Upper lobe of right lung (tissue), 1 donor: ENCODE data around the gene BEX4. TPM values are rescaled to one million over a fixed set of nuclear protein-coding genes. Genes with fewer than 3 reads are reported as not detected.

ENCODE experiments used
- ATAC-seq: fragments of 200-7000 bp; cut with Tn5 transposase; one replicate; pipeline ENCODE4 v1.9.1; 2020; ENCODE audit warnings: mild to moderate bottlenecking, moderate library complexity
- DNase-seq: peaks from one replicate; pipeline ENCODE4 v3.0.0-alpha.2; 2020
- H3K27ac ChIP-seq: fragments of 200-600 bp; one replicate; pipeline ENCODE4 v1.8.0; 2022
- H3K27me3 ChIP-seq: fragments of 200-600 bp; one replicate; pipeline ENCODE4 v1.8.0; 2022; ENCODE audit warnings: mild to moderate bottlenecking
- H3K36me3 ChIP-seq: fragments of 200-600 bp; one replicate; pipeline ENCODE4 v1.8.0; 2022
- H3K4me1 ChIP-seq: fragments of 200-600 bp; one replicate; pipeline ENCODE4 v1.8.0; 2022
- H3K4me3 ChIP-seq: fragments of 200-600 bp; one replicate; pipeline ENCODE4 v1.8.0; 2022; ENCODE audit warnings: mild to moderate bottlenecking
- H3K9me3 ChIP-seq: fragments of 200-600 bp; one replicate; pipeline ENCODE4 v1.8.0; 2022
- intact Hi-C: fragments of 100-400 bp; cut with DNase I; formaldehyde crosslinking; loops from one replicate; pipeline ENCODE4 v1.11.0; 2022
- total RNA-seq: library from RNA; stranded (reverse); fragmentation: NEBNext Ultra II Directional; extraction: Animal tissue kit (Norgen Biotek cat#: 25700); gene quantifications from one replicate; pipeline ENCODE4 v1.2.1, GENCODE V29; 2021
- TF ChIP-seq, protein P1 (sequence below): fragments of 200-600 bp; IDR thresholded peaks from one replicate; pipeline ENCODE4 v1.8.0; 2022; ENCODE audit warnings: antibody characterized with exemption
- donor health status: DM: no; HTN: yes; CAD: no; lungs with severe emphysema.

The BEX4 gene
- total RNA-seq, 1 donor from 2014 or later: 36.1 TPM

DNA sequence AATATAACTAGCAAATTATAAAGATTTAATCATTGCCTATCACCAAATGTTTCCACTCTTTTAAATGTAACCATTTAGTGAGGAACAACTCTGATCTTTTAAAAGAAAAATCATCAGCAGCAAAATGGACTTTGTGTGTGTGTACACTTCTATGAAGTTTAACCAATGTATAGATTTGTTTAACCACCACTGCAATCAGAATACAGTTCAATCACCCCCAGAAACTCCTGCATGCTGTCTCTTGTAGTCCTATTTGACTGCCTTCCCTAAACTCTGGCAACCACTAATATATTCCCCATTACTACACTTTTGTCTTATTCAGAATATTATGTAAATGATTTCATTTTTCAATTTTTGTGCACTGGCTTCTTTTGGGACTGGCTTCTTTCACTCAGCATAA lies 41.7 kb downstream of the BEX4 start:
- intact Hi-C loops: no loop called here
- no peak for DNase-seq
- Histone ChIP-seq H3K36me3 (no peaks in the 10 kb centered on the region), H3K4me1 (peaks cover 6% of the 10 kb centered on the region), H3K4me3 (no peak overlapping the region), H3K9me3 (no peaks in the 10 kb centered on the region), H3K27me3 (no peaks in the 10 kb centered on the region), H3K27ac (no peak overlapping the region)
- TF ChIP-seq, protein P1, sequence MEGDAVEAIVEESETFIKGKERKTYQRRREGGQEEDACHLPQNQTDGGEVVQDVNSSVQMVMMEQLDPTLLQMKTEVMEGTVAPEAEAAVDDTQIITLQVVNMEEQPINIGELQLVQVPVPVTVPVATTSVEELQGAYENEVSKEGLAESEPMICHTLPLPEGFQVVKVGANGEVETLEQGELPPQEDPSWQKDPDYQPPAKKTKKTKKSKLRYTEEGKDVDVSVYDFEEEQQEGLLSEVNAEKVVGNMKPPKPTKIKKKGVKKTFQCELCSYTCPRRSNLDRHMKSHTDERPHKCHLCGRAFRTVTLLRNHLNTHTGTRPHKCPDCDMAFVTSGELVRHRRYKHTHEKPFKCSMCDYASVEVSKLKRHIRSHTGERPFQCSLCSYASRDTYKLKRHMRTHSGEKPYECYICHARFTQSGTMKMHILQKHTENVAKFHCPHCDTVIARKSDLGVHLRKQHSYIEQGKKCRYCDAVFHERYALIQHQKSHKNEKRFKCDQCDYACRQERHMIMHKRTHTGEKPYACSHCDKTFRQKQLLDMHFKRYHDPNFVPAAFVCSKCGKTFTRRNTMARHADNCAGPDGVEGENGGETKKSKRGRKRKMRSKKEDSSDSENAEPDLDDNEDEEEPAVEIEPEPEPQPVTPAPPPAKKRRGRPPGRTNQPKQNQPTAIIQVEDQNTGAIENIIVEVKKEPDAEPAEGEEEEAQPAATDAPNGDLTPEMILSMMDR: no peak
- no peak for ATAC-seq

DNA sequence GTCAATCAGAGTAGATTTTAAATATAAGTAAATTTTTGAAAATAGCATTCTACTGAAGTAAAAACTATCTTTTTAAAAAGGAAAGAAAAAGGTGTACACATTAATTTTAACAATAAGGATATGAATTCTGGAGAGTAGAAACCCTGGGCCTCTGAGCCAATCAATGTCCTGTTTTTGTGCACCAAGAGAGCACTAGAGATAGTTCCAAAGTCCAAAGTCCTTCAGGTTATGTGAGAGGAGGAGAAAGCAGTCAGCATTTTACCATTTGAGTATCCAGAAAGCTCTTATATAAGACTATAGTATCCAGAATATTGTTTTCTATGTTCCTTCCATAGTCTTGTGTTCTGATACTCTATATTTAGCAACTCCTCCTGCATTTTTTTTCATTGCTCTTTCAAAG lies 43.4 kb downstream of the BEX4 start:
- Histone ChIP-seq H3K36me3 (no peaks in the 10 kb centered on the region), H3K27me3 (no peaks in the 10 kb centered on the region), H3K27ac (no peak overlapping the region), H3K4me3 (no peak overlapping the region), H3K4me1 (peaks cover 5% of the 10 kb centered on the region), H3K9me3 (no peaks in the 10 kb centered on the region)
- ATAC-seq (no peak), DNase-seq (no peak)
- TF ChIP-seq, protein P1: no peak
- intact Hi-C loops: no loop called here

Other genes with a start within 250 kb of the BEX4 start
- 1.0 TPM for gene BEX1, start 150.9 kb upstream of the BEX4 start, total RNA-seq
- gene NXF3, start 122.0 kb upstream of the BEX4 start, total RNA-seq: 14.1 TPM
- gene TCEAL8, start 40.0 kb downstream of the BEX4 start, total RNA-seq: 42.9 TPM
- gene TCEAL5, start 61.6 kb downstream of the BEX4 start, total RNA-seq: not detected
- gene BEX2, start 95.9 kb downstream of the BEX4 start, total RNA-seq: 16.9 TPM
- 2.6 TPM for gene TCEAL7, start 115.1 kb downstream of the BEX4 start, total RNA-seq
- 45.4 TPM for gene TCEAL9, start 141.4 kb downstream of the BEX4 start, total RNA-seq
- 124 TPM for gene BEX3, start 161.4 kb downstream of the BEX4 start, total RNA-seq